Measurements from ENCODE around the gene GRK7.

DNA sequence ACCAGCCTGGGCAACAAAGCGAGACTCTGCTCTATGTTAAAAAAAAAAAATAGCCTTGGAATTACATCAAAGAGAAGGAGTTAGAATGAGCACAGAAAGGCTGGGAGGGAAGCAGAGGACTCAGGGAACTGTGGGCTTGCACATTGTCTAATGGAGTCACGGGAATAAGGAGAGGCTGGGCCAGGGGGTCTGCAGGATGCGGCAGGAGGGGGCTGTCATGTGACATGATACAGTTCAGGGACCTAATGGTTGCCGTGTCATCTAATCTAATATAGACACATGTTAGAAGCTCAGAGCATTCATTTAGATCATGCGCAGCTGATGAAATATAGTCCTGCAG, 32.5 kb downstream of the GRK7 start:
- TF ChIP-seq SUZ12 (IDR thresholded peaks at IDR 0.05; ENCODE audit: extremely low read depth, insufficient read depth, insufficient read length): no peak
- TF ChIP-seq YY1 (IDR thresholded peaks at IDR 0.05; ENCODE audit: insufficient read depth, insufficient read length): no peak
